ENCODE measurements around the gene LPCAT2.
A peak's percentile ranks its signal among the peaks of the same experiment; 100 is the strongest.

LPCAT2 gene

DNA sequence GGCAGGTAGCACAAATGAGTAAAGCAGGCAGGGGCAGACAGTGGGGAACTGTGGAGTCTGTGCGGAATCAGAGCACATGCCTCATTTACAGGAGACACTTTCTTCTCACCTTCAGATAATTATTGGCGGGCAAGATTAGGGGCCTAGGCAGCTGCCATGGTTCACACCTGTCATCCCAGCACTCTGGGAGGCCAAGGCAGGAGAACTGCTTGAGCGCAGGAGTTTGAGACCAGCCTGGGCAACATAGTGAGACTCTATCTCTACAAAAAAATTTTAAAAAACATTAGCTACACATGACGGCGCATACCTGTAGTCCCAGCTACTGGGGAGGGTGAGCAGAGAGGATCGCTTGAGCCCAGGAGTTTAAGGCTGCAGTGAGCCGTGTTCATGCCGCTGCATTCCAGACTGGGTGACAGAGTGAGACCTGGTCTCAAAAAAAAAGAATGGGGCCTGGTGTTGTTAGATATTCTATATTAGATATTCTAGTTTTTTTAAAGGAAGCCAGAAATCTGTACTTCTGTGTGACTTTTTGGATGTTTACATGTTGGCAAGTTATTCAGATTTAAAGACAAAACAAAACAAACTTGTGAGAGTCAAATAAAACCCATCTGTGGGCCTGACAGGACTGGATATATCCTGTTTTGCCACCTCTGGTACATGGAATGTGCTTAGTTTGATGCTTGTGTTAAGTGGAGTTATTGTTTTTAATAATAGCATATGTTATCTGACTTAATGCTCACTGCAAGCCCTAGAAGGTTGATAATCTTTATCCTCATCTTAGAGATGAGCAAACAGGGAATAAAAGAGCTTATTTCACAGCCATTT lies 4.9 kb upstream of the LPCAT2 start:
- DNase-seq = no peak

DNA sequence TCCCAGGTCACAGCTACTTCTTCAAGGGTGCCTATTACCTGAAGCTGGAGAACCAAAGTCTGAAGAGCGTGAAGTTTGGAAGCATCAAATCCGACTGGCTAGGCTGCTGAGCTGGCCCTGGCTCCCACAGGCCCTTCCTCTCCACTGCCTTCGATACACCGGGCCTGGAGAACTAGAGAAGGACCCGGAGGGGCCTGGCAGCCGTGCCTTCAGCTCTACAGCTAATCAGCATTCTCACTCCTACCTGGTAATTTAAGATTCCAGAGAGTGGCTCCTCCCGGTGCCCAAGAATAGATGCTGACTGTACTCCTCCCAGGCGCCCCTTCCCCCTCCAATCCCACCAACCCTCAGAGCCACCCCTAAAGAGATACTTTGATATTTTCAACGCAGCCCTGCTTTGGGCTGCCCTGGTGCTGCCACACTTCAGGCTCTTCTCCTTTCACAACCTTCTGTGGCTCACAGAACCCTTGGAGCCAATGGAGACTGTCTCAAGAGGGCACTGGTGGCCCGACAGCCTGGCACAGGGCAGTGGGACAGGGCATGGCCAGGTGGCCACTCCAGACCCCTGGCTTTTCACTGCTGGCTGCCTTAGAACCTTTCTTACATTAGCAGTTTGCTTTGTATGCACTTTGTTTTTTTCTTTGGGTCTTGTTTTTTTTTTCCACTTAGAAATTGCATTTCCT lies 3.4 kb upstream of the LPCAT2 start:
- no peak for DNase-seq

DNA sequence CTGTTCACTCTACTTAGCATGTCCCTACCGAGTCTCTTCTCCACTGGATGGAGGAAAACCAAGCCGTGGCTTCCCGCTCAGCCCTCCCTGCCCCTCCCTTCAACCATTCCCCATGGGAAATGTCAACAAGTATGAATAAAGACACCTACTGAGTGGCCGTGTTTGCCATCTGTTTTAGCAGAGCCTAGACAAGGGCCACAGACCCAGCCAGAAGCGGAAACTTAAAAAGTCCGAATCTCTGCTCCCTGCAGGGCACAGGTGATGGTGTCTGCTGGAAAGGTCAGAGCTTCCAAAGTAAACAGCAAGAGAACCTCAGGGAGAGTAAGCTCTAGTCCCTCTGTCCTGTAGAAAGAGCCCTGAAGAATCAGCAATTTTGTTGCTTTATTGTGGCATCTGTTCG lies 2.8 kb upstream of the LPCAT2 start:
- DNase-seq = peak; percentile 34

DNA sequence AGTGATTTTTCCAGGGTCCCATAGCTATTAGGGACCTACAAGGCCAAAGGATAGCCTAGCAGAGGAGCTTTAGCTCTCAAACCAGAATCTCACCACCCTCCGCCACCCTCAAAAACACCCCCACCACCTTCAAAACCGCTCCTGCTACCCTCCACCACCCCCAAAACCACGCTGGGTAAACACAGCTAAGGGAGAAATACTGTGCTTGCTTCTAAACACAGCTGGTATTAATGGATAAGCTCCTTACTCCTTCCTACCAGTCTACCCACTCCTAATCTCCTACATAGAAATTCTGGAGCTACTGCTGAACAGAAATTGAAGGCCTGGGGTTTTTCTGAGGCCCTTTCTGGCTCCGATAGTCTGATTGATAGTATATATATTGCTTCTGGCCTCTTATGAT lies 2.2 kb upstream of the LPCAT2 start:
- DNase-seq = no peak

DNA sequence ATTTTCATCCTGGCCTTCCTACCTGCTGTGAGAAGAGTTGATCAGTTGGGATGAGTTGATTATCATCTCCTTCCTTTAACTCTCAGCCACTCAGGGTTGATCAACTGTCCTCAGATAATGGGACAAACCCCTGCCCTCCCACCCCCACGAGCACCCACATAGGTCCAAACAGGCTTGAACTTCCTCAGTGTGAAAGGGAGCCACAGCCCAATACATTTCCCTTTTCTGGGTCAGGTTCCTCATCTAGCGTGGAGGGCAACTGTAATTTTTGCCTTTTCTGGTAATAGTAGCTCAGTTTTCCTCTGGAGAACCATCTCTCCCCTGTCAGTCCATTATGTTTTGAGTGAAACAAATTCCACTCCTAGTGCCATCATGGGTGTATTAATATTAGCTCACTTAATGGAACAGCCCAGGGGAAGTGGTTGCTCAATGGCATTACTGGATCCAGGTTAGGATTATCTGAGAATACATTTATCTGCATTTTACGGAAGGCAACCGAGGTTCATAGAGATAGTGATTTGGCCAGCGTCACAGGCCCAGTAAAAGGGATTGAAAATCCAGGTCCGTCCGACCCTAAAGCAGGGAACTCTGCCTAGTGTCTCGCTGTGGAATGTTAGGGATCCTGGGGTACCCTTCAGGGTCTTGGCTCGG lies 476 bp upstream of the LPCAT2 start:
- DNase-seq = no peak

DNA sequence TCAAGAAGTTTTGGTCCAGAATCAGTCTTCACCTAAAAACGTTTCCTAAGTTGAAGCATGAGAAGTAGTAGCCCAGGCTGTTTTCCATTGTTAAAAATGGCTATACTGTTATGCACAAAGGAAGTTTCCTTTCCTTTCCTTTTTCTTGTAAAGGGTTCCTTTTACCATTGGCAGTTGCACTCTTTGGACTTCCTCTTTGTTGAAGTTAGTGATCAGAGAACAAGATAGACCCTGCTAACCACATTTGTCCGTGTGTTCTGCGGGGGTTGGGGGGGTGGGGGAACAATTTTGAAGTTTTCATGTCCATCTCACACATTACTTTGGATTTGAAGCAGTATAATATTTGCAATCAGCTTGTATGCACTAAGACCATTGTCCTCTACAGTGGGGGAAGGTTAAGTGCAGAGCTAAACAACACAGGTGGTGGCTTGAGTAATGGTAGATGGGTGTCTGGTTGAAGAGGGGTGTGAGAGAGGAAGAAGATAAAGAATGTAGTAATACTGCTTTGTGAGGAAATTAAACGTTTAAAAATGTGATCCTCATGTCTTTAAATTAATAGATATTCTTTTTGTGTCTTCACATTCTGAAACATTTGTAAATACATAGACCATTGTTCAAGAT lies 1.4 kb downstream of the LPCAT2 start:
- no peak for DNase-seq

DNA sequence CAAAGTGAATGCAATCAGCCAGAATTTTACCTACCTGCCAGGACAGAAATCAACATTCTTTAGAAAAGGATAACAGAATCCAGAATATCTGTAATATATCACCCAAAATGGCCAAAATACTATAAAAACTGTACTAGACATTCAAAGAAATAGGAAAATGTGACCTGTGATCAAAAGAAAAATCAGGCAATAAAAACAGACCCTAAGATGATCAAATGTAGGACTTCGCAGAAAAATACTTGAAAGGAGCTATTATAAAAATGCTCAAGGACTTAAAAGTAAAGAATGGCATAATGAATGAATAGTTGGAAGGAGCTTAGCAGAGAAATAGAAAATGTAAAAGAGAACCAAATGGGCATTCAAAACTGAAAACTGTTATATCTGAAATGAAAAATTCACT lies 4.1 kb downstream of the LPCAT2 start:
- DNase-seq = no peak

DNA sequence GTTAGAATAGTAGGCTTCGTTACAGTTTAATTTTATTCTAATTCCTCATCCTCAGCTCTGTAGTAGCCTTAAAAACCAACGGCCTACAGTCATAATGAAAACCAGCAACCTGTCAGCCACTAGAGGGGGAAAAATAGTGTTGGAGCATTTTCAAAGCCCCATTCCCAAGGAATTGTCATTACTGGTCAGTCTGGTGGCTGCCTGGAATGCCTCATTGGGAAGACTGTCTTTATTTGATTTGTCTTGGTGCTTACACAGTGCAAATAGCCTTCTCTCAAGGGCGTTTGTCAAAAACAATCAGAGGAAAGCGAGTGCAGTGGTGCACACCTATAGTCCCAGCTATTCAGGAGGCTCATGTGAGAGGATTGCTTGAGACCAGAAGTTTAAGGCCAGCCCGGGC lies 4.7 kb downstream of the LPCAT2 start:
- no peak for DNase-seq

DNA sequence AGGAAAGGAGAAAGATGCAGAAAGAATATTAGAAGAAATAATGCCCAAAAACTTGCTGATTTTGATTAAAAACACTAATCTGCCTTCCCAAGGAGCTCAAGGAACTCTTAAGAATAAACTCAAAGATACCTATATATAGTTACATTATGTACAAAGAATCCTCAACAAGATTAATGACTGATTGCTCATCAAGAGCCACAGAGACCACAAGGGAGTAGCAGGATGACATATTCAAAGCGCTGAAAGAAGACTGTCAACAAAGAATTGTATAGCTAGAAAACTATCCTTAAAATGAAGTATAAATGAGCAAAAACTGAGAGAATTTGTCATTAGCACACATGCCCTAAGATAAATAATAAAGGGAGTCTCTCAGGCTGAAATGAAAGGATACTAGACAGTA lies 6.2 kb downstream of the LPCAT2 start:
- no peak for DNase-seq

DNA sequence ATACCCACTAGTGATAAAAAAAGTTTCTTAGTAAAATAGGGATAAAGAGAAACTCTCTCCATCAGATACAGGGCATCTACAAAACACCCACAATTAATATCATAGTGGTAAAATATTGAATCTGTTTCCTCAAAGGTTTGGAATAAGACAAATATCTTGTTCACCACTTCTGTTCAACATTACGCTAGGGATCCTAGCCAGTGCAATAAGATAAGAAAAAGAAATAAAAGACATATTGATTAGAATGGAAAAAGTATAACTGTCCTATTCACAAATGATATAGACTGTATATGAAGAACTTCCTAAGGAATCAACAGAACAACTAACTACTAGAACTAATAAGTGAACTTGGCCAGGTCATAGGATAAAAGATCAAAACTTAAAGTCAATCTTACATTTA lies 12.9 kb downstream of the LPCAT2 start:
- no peak for DNase-seq

DNA sequence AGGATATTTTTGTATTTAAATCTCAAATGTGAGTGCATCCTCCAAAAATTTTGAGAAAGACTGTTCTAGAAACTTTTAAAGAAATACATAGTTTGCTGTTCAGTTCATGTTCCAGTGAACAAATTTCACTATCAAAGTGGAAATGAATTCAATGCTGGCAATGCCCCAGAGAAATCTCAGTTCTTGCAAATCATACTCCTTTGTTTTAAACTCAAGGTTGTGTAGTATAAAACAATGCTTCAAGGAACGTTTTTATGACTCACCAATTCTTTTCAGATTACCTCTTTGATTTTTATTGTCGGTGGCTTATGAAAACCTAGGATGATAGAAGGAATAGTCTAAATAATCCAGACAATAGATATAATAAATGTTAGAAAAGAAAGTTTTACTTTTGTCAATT lies 17.6 kb downstream of the LPCAT2 start:
- no peak for DNase-seq

DNA sequence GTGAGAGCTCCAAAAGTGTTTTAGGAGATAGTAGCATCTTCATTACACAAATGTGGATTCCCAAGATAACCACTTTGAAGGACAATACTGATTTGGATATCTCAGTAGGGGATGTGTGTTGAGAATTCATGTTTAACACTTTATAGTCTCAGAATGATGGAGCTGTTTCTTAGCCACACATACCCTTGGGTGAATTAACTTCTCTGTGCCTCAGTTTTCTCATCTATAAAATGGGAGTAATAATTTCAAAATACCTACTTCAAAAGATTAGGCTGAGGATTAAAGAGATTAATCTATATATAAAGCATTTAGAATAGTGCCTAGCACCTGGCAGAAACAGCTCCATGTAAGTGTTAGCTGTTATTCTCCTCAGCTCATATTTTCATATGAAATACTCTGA lies 19.0 kb downstream of the LPCAT2 start:
- DNase-seq = no peak

DNA sequence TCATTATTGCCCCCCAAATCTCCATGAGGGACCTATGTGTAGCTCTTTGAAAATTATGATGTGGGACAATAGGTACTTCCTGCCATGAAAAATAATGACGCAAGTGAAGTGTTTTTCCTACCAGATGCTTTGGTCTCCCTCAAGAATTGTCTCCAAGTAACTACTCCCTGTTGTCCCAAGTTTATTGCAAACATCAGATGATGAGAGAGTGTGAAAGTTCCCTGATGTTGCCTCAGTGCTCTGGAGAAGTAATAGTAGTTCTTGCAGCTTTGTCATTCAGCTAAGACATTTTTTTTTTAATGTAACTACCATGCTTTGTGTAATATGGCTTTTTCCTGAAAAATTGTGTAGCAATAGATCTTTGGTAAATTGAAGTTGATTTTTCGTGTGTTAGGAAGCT lies 20.1 kb downstream of the LPCAT2 start:
- DNase-seq = no peak

DNA sequence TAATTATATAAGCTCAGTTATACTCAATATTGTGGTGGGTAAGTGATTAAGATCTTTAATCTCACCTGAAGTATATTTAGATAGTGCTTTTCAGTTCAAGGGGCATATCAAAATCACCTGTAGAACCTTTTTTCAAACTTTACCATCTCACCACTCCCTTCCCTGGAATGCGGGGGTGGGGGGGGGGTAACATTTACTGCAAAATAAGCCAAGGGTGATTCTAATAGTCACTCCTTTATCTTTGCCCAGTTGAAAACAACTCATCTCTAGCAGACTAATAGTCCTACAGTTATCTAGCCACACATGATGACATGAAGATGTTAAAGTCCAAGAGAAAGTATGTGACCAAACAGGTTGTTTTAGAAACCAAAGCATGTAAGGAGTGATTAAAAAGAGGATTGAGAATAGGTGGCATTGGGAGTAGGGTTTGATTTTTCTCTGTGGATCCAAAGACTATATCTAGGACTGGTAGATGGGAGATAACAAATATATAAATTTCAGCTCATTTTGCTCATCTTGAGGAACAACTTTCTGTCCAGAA lies 21.5 kb downstream of the LPCAT2 start:
- DNase-seq = no peak

DNA sequence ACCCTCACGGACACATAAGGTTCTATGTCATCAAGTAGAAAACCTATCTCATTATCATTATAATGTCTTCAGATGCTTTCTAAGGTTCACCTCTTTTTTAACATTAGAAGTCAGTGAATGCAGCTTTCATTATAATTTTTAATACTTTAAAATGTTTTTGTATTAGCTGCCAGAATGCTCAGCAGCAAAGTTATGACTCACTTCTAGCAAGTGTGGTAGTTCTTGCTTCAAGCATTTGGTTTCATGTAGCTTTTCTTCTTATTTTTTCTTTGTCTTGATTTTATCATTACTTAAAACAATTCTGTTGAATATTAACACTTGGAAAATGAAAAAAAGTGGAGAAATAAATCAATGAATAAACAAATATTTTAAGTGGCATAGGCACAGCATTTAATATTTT lies 23.4 kb downstream of the LPCAT2 start:
- no peak for DNase-seq

DNA sequence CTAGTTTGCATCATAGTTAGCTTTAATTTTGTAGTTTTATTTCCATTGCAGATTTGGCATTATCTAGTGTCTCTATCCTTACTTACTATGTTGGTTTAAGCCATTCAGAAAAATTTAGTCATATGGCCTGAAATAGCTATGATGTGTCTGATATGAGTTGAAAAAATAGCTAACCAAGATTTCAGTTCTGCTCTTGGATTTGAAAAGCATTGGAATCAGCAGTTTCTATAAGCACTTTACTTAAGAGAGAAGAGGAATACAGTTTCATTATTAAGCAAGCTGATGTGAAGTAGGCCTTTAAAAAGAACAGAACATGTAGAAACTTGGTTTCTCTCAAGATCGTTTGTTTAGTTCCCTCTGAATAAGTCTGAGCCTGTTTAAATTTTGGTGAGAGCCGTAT lies 25.9 kb downstream of the LPCAT2 start:
- DNase-seq = no peak

DNA sequence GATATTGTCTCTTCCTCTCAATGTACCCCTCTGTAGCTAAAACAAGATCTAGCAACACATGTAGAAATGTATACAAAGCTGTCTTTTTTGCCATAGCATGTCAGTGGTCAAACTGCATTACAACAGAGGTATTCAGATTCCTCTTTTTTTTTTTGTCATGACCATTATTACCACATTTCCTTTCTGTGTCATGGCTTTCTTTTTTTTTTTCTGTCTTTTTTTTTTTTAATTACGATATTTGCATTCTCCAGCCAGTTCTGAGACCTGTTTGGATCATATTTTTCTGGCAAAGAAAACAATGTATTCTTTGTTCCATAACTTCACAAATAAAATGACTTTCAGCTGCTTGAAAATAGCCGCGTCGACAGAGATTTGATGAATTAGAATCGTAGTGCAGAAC lies 30.2 kb downstream of the LPCAT2 start:
- DNase-seq = no peak

DNA sequence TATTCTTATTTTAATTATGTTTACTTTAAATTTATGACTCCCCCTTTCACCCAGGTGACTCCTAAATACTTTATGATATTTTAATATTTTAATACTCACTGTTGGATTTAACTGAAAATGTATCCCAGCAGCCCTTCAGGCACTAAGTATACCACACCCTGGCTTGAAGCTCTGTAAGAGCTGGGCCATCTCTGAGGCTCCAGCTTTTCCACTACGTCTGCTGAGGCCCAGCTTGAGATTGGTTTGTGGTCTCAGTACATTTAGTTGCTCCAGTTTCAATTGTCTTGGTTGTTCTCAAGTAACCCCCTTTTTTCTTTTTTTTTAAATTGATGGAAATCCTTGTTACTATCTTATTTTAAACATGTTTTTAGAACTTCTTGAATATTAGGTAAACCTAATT lies 30.6 kb downstream of the LPCAT2 start:
- no peak for DNase-seq

DNA sequence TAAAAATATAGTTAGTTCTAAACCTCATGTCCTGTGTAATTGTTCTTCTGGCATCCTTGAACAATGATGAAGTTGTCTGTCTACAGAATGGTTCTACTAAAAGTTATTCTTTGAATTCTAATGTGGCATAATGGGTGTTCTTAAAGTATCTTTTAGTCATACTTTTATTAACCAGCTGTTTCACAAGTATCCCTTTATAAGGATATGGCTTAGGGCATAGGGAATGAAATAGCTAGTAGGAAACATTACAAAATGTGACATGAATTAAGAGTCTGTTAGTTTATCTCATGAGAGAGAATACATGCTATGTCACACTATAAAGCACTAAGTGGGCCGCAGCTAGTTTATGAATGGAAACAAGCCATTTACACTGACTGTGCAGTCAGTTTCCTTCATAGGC lies 31.3 kb downstream of the LPCAT2 start:
- DNase-seq = no peak

DNA sequence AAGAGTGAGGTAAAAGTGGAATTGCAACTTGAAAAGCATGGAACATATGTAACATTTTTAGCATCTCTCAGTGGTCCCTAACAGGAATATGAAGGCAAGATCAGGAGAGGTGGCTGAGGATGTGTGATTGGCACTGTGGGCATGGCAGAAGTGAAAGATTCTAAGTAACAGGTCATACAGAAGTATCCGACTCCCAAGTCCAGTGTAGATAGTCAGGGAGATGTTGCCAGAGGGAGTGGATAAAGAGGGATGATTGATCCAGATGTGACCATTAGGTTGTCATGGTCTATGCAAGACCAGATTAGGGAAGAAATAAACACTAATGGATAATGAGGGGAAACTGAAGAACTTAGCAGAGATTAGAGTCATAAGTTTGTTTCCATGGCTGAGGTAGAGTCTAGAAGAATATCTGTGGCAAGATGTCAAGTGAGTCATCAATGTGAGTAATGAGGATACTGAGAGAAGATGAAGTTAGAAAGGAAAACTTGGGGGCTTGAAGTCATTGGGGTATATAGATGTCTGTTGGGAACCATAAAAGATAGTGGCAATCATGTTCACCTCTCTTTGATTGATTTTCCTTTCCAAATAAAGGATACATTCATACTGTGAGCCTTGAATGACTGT lies 33.7 kb downstream of the LPCAT2 start:
- DNase-seq = no peak

DNA sequence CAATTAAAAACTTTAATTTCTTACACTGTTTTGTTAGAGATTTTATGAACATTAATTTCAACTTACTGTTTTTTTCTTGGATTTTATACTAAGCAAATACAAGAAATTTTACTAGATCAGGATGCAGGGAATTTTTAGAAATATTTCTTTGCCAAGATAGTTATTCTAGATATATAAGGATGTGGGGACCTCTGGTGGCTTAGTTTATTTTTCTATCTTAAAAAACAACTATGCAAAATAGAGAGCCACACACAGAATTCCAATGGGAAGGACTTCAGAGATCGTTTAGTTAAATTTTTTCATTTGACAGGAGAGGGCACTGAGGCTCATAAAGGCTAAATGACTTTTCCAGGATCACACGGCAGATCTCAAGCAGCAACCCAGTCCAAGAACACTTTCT lies 34.6 kb downstream of the LPCAT2 start:
- no peak for DNase-seq

DNA sequence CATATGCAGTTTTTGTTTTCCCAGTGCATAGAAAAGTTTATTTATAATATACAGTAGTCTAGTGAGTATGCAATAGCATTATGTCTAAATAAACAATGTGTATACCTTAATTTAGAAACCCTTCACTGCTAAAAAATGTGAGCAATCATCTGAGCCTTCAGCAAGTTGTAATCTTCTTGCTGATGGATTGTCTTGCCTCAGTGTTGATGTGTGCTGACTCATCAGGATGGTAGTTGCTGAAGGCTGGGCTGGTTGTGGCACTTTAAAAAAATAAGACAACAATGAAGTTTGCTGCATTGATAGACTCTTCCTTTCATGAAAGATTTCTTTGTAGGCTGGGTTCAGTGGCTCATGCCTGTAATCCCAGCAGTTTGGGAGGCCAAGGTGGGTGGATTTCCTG lies 43.7 kb downstream of the LPCAT2 start:
- no peak for DNase-seq

DNA sequence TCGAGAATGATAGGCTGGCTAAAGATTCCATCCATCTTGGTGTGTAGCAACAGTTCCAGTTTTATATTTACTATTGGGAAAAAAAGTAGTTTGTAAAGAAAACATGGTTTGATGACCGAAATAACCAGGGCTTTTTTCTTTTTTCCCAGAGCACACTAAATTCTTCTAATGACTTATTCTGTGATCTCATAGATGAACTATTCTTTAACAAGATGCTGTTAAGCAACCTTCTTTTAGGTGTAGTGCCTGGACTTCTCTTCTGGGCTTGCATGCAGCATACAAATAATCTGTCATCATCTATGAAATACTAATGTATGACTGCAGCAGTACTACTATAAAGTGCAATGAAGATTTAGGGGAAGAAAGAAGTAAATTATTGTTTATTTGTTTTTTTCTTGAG lies 46.6 kb downstream of the LPCAT2 start:
- DNase-seq = no peak
